Measurements from ENCODE around the gene BMP7.
"Not testable (repeated sequence)": the region's sequence is repeated elsewhere in the genome, so short reads cannot be mapped to it uniquely, and the experiment has no call there.

BMP7 gene

DNA sequence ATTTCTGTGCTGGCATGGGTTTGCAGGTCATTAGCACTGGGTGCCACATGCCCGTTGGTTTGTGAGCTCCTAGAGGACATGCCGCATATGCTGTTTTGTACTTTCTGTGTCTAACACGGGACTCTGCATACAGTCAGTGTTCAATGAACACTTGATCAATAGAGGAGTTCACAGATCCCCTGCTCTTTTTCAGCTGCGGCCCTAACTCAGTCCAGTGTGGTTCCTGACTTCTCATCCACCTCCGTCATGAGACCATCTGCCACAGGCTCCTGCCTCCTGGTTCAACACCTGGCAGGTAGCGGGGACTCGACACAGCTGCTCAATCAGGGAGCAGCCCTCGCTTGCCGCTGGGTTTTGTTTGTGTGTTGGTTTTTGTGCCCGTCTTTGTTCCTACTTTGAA, 13.8 kb upstream of the BMP7 start:
- no peak for DNase-seq (ENCODE audit: low spot score)
- H3K27ac ChIP-seq, result no peak overlapping the region
- H3K4me3 ChIP-seq, result no peak overlapping the region
- TF ChIP-seq CTCF (IDR thresholded peaks at IDR 0.05), result no peak

- not testable (repeated sequence) for H3K27ac ChIP-seq; H3K4me3 ChIP-seq; DNase-seq (ENCODE audit: low spot score)
Observed at GRCh38 chr20:57279548-57279947, 13.1 kb upstream of the BMP7 start.

GRCh38 chr20:57278457-57278856, 12.0 kb upstream of the BMP7 start:
- no peak for DNase-seq (ENCODE audit: low spot score)
- H3K4me3 ChIP-seq, result no peak overlapping the region
- H3K27ac ChIP-seq, result no peak overlapping the region
- no peak for TF ChIP-seq CTCF (IDR thresholded peaks at IDR 0.05)

GRCh38 chr20:57277398-57278105, 11.1 kb upstream of the BMP7 start:
- no peak for TF ChIP-seq CTCF (IDR thresholded peaks at IDR 0.05)
- DNase-seq (ENCODE audit: low spot score), result no peak

DNA sequence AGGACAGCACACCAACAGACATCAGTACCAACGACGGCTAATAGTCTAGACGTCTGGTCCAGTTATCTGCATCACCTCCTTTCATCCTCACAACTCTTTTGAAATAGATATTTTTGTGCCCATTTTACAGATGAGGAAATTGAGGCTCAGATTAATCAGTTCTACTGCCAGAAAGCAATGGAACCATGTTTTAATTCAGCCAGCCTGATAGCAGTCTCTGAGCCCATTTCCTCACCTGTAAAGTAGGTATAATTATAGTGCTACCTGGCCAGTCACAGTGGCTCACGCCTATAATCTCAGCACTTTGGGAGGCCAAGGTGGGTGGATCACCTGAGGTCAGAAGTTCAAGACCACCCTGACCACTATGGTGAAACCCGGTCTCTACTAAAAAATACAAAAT, 9.8 kb upstream of the BMP7 start:
- TF ChIP-seq CTCF (IDR thresholded peaks at IDR 0.05), result no peak
- DNase-seq (ENCODE audit: low spot score), result no peak
- no peak overlapping the region for H3K27ac ChIP-seq
- H3K4me3 ChIP-seq, result no peak overlapping the region

More at GRCh38 chr20:57277398-57278105, 11.1 kb upstream of the BMP7 start:
- no peak overlapping the region for H3K27ac ChIP-seq
- no peak overlapping the region for H3K4me3 ChIP-seq

DNA sequence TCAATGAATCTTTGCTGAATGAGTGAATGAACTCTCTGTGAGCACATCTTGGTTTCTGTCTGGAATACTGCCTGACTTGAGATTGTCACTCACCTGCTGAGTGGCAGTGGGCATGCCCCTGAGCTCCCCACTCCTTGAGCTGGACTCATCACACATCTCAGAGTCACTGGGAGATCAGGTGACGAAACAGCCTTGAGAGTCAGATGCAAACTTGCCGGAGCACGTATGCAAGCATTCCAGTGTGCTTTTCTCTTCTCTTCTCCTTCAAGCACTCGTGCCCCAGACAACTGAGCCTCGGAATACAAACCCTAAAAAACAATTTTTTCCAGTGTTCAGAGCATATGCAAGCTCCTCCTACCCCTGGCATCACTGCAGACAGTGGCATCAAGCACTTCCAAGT, 9.4 kb upstream of the BMP7 start:
- DNase-seq (ENCODE audit: low spot score), result no peak
- Histone ChIP-seq H3K4me3 (no peak overlapping the region), H3K27ac (no peak overlapping the region)
- no peak for TF ChIP-seq CTCF (IDR thresholded peaks at IDR 0.05)

DNA sequence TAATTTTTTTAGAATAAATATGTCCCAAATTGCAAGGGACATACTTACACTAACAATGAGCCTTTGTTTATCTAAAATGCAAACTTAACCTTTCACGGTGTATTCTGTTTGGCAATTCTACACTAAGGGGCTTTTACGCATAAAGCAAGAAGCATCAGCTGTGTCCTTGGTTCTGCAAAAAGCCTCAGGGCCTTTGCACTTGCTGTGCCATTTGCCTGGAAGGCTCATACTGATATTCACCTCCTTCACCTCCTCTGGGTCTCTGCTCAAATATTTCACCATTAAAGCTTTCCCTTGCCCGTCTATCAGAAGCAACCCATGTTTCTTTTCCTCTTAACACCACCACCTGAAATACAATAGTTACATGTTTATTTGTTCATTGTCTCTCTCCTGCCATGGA, 8.9 kb upstream of the BMP7 start:
- no peak for TF ChIP-seq CTCF (IDR thresholded peaks at IDR 0.05)
- no peak for DNase-seq (ENCODE audit: low spot score)
- Histone ChIP-seq H3K4me3 (no peak overlapping the region), H3K27ac (no peak overlapping the region)
